IPS-20b (cell line): ENCODE measurements around the gene GJA9.

ENCODE experiments used
- H3K27ac ChIP-seq: one replicate; pipeline ENCODE4 v1.5.1; 2013; ENCODE audit warnings: low read length
- H3K27me3 ChIP-seq: 2 replicates; pipeline ENCODE4 v1.6.1; 2013; ENCODE audit warnings: mild to moderate bottlenecking, low read length, inconsistent platforms; ENCODE audit not compliant: insufficient read depth
- H3K36me3 ChIP-seq: 2 replicates; pipeline ENCODE4 v1.6.1; 2013; ENCODE audit warnings: low read depth, mild to moderate bottlenecking, inconsistent platforms, low read length, moderate library complexity; ENCODE audit not compliant: insufficient read depth
- H3K4me1 ChIP-seq: 2 replicates; pipeline ENCODE4 v1.6.1; 2013; ENCODE audit warnings: mild to moderate bottlenecking, control low read depth, inconsistent platforms, low read length, moderate library complexity; ENCODE audit not compliant: insufficient read depth
- H3K4me3 ChIP-seq: 2 replicates; pipeline ENCODE4 v1.5.1; 2013; ENCODE audit warnings: mild to moderate bottlenecking, low read length, inconsistent platforms
- H3K9ac ChIP-seq: 2 replicates; pipeline ENCODE4 v1.6.1; 2013; ENCODE audit warnings: low read depth, mild to moderate bottlenecking, inconsistent platforms, low read length, moderate library complexity
- H3K9me3 ChIP-seq: 2 replicates; pipeline ENCODE4 v1.6.1; 2013; ENCODE audit warnings: mild to moderate bottlenecking, low read depth, low read length, inconsistent platforms; ENCODE audit not compliant: insufficient read depth

The GJA9 gene

DNA sequence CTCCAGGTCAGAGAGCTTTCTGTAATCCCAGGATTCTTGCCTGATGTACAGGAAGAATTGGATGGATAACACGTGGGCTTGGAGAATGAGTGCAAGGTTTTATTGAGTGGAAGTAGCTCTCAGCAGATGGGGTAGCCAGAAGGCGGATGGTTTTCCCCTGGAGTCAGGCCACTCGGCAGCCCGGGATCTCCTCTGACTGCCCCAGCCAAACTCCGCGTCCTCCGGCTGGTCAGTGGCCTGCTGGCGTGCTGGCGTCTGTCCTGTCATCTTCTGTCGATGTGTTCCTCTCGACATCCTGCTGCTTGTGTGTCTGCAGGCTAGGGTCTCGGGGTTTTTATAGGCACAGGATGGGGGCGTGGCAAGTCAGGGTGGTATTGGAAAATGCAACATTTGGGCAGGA, 27.4 kb upstream of the GJA9 start:
- Histone ChIP-seq H3K9ac (no peak overlapping the region), H3K4me3 (no peak overlapping the region), H3K4me1 (no peaks in the 10 kb centered on the region), H3K27ac (no peak overlapping the region), H3K9me3 (peaks cover 9% of the 10 kb centered on the region; the same call in 1 of the 2 replicates), H3K36me3 (no peaks in the 10 kb centered on the region), H3K27me3 (no peaks in the 10 kb centered on the region)

DNA sequence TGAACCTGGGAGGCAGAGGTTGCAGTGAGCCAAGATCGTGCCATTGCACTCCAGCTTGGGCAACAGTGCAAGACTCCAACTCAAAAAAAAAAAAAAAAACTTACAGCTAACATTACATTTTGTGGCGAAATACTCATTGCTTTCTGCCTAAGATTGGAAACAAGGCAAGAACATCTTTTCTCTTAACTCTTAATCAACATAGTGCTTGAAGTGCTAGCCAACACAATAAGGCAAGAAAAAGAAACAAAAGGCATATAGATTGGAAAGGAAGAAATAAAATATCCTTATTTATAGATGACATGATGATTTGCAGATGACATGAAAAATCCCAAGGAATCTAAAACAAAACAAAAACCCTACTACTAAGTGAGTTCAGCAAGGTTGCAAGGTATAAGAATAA, 24.6 kb upstream of the GJA9 start:
- no peak overlapping the region for H3K9ac ChIP-seq
- H3K4me3 ChIP-seq = no peak overlapping the region
- no peaks in the 10 kb centered on the region for H3K4me1 ChIP-seq
- peaks cover 9% of the 10 kb centered on the region; the same call in 1 of the 2 replicates for H3K9me3 ChIP-seq
- H3K27ac ChIP-seq = no peak overlapping the region
- H3K36me3 ChIP-seq = no peaks in the 10 kb centered on the region
- H3K27me3 ChIP-seq = no peaks in the 10 kb centered on the region

DNA sequence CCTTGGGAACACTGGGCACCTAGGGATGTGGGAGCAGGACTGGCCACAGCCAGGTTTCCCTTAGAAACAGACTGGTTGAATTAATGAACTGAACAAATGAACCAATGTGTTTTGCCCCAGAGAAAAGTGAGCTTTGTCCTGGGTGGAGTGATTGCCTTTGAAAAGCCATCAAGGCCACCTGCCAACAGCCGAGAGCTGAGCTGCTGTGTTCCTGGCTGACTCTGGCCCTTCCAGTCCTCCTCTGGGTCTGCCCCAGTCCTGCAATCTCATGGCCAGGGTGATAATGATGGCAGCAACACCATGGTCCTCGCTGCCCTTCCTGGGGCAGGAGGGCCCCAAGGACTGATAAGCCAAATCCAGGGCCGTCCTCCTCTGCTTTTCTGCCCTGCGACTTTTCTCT, 18.2 kb upstream of the GJA9 start:
- Histone ChIP-seq H3K9ac (no peak overlapping the region), H3K27me3 (no peaks in the 10 kb centered on the region), H3K36me3 (no peaks in the 10 kb centered on the region), H3K9me3 (no peaks in the 10 kb centered on the region), H3K27ac (no peak overlapping the region), H3K4me3 (no peak overlapping the region), H3K4me1 (no peaks in the 10 kb centered on the region)

DNA sequence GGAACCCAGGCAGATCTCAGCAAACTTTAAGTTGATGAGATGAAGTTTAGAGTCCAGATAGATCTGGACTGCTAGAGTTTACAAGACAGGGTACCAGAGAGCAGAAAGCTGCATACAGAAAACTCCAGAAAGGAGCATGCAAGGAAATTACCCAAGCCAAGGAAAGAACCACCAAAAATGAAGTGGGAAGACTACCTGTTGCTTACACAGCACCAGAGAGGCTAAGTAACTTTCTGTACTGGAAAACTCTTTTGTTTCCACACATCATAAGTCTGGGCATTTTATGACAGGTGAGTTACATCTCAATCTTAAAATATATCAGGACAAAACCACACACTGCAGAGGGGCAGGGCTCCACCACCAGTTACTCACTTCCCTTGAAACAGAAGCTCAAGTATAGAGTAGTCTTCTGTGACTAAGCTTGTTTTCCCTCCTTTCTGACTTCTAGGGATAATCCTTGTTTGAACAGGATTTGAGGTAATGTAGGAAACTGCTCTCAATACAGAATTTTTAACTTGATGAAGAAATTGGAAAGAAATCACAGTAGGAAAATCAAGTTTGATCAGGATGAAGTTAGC, 17.4 kb upstream of the GJA9 start:
- Histone ChIP-seq H3K27me3 (no peaks in the 10 kb centered on the region), H3K9ac (no peak overlapping the region), H3K4me3 (no peak overlapping the region), H3K9me3 (no peaks in the 10 kb centered on the region), H3K36me3 (no peaks in the 10 kb centered on the region), H3K4me1 (no peaks in the 10 kb centered on the region), H3K27ac (no peak overlapping the region)

DNA sequence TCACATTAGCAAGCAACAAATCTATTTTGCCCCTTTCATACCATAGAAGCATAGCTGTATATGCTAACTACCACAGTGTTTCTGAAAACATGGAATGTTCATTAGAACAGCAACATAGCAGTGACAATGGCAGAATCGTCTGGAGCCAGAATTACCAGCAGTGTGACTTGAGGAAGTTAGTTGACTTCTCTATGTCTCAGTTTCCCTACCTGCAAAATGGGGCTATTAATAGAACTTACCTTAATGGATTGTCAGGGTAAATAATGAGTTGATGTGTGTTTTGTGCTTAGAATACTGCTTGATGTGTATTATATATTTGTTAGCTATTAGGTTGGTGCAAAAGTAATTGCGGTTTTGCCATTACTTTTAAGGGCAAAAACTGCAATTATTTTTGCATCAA, 14.8 kb upstream of the GJA9 start:
- H3K9ac ChIP-seq = no peak overlapping the region
- H3K9me3 ChIP-seq = no peaks in the 10 kb centered on the region
- no peak overlapping the region for H3K27ac ChIP-seq
- H3K4me1 ChIP-seq = no peaks in the 10 kb centered on the region
- no peak overlapping the region for H3K4me3 ChIP-seq
- H3K27me3 ChIP-seq = no peaks in the 10 kb centered on the region
- H3K36me3 ChIP-seq = no peaks in the 10 kb centered on the region

DNA sequence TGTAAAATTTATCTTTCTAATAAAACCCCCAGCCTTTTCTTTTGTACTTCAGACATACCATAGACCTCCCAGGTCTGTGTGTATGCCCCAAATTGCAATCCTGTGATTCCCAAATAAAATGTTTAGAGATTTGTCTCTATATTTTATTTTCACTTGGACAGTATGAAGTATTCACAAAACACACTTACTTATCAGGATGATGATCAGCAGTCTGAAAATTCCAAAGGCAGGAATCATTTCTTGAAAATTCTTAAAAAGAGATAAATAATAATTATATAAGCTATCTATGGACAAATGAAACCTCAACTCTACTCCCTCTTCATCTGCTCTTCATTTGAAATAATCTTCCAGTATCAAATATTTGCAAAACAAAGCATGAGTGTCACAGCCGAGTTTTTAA, 11.6 kb upstream of the GJA9 start:
- Histone ChIP-seq H3K4me3 (no peak overlapping the region), H3K9ac (no peak overlapping the region), H3K4me1 (no peaks in the 10 kb centered on the region; the same call in 1 of the 2 replicates), H3K27ac (no peak overlapping the region), H3K9me3 (no peaks in the 10 kb centered on the region), H3K27me3 (no peaks in the 10 kb centered on the region), H3K36me3 (no peaks in the 10 kb centered on the region)

DNA sequence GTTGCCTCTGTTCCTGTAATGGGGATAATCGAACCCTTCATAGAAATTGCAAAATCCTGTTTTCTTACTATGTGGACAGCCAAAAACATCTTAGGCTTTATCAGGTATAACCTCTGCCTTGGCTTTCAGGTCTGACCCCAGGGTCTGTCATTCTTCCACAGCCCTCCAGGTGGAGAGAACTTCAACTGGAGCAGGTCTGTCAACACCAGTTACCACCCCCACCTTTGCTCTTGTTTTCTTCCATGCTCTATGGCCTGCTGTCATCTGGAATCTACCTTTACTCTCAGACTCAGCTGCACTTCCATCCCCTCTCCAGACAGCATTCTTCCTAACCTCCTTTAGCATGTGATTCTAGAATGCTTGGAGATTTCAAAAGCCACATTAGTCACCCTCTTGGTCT, 10.4 kb upstream of the GJA9 start:
- Histone ChIP-seq H3K27me3 (no peaks in the 10 kb centered on the region), H3K36me3 (no peaks in the 10 kb centered on the region), H3K9ac (no peak overlapping the region), H3K27ac (no peak overlapping the region), H3K9me3 (no peaks in the 10 kb centered on the region), H3K4me1 (no peaks in the 10 kb centered on the region; the same call in 1 of the 2 replicates), H3K4me3 (no peak overlapping the region)

DNA sequence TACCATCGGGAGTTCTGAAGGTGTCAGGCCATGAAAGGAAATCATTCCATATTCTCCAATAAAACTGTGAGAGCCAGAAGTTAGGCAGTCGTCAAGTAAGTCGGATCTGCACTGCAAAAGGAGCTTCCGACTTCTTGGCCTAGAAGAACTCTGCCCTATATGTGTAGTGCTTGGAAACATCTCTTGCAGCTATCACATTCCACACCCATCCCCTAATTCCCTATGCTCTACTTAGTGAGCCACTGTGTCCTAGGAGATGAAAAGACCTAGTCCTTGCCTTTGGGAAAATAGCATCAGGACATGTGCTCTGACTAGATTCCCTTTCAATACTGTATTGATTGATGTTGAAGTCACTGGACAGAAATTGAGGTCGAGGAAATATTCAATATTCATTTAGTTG, 8.2 kb upstream of the GJA9 start:
- peaks cover 3% of the 10 kb centered on the region; the same call in 1 of the 2 replicates for H3K4me1 ChIP-seq
- no peak overlapping the region for H3K4me3 ChIP-seq
- H3K9me3 ChIP-seq = no peaks in the 10 kb centered on the region
- H3K9ac ChIP-seq = no peak overlapping the region
- no peaks in the 10 kb centered on the region for H3K36me3 ChIP-seq
- H3K27me3 ChIP-seq = no peaks in the 10 kb centered on the region
- H3K27ac ChIP-seq = no peak overlapping the region

DNA sequence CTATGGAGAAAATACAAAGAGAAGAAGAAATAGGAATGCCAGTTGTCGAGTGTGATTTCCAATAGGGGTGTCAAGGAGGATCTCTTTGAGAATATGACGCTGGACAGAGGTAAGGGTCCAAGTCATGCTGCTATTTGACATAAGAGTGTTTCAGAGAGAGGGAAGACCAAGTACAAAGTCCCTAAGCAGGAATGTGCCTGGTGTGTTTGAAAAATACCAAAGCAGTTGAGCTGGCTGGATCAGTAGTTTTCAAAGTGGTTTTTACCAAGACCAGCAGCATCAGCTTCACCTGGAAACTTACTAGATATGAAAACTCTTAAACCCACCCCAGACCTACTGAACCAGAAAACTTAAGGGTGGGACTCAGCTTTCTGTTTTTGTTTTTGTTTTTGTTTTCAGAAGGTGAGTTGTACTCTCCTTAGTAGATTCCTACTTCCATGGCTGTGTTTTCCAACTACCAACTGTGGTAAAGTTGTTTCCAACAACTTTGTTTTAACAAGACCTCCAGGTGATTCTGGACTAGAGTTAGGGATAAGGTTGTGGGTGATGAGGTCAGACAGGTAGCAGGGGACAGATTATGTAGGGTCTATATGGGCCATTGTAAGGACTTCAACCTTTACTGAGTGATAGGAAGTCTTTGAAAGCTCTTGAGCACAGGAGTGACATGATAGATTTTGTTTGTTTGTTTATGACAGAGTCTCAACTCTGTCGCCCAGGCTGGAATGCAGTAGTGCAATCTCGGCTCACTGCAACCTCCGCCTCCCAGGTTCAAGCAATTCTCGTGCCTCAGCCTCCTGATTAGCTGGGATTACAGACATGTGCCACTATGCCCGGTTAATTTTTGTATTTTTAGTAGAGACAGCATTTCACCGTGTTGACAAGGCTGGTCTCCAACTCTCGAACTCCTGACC, 7.3 kb upstream of the GJA9 start:
- Histone ChIP-seq H3K9ac (no peak overlapping the region), H3K4me3 (no peak overlapping the region), H3K27ac (no peak overlapping the region), H3K36me3 (no peaks in the 10 kb centered on the region), H3K27me3 (no peaks in the 10 kb centered on the region), H3K9me3 (no peaks in the 10 kb centered on the region), H3K4me1 (peaks cover 3% of the 10 kb centered on the region; the same call in 1 of the 2 replicates)

DNA sequence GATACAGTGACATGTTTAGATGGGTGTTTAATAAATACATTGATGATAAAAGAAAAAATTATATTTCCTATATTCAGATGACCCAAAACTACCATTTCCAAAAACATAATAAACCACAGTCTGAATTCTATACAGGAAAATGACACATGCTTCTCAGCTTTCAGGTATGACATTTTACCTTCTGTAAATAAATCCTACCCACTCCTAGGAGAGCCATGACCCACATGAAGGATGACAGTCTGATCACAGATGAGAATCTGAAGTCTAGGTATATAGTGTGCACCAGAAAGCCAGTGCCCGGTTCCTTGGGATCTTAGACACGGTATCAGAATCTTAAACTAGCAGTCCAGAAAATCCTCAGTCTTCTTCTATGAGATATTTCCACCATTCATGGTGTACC, 3.7 kb upstream of the GJA9 start:
- Histone ChIP-seq H3K27me3 (no peaks in the 10 kb centered on the region), H3K4me1 (peaks cover 3% of the 10 kb centered on the region; the same call in 1 of the 2 replicates), H3K9me3 (no peaks in the 10 kb centered on the region), H3K4me3 (no peak overlapping the region), H3K9ac (no peak overlapping the region), H3K27ac (no peak overlapping the region), H3K36me3 (no peaks in the 10 kb centered on the region)

DNA sequence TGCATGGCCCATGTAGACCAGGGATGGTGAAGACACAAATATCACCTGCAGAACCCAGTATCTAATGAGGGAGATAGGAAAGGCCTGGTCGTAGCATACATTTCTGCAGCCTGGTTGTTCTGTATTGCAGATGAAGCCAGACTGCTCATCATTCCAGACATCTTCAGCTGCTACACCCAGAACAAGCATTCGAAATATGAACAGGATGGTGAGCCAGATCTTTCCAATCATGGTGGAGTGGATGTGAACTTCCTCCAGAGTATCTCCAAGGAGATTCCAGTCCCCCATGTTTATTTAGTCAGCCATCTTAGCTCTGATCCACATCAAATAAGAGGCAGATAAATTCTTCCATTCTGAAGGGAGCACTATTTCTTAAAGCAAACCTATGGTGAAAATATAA, 5.6 kb downstream of the GJA9 start:
- H3K4me3 ChIP-seq = no peak overlapping the region
- no peak overlapping the region for H3K9ac ChIP-seq

More for the DNA sequence above, 5.6 kb downstream of the GJA9 start:
- Histone ChIP-seq H3K27ac (no peak overlapping the region), H3K36me3 (no peaks in the 10 kb centered on the region), H3K27me3 (no peaks in the 10 kb centered on the region), H3K9me3 (no peaks in the 10 kb centered on the region), H3K4me1 (no peaks in the 10 kb centered on the region)
